Fibroblast of pulmonary artery (primary cell): ENCODE results near the gene FAF1.

Experiments used
- DNase-seq: peaks from one replicate; pipeline ENCODE4 v3.0.0-alpha.2; 2010; ENCODE audit warnings: low read depth
- H3K4me3 ChIP-seq: replicated peaks from 2 replicates; pipeline ENCODE4 v1.5.1; 2011; ENCODE audit warnings: low read depth, mild to moderate bottlenecking, control low read depth, low read length, moderate library complexity
- CTCF ChIP-seq: IDR thresholded peaks from 2 replicates; pipeline ENCODE4 v1.5.1; 2011; ENCODE audit warnings: mild to moderate bottlenecking, control low read depth, low read length, inconsistent platforms; ENCODE audit errors: missing control alignments

The FAF1 gene

DNA sequence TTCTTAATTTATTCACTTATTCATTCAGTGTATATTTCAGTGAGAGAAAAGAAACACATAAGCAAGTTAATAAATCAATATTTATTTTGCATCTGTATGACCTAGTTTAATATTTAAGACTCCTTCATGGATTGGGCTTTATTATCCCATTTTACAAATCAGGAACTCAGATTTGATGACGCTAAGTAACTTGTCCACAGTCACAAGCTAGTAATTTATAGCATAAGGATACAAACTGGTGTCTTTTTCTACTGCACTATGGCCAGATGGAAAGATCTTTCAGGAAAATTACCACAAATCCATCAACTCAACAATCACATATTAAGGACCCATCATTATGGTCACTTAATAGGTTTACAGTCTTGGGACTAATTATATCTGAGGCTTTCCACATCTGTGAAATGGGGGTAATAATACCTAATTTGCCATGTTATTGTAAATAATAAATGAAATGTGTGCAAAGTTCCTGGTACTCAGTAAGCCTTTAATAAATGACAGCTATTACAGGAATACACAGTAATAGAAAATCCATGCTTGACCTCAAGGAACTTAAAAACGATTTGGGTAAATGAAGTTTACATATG lies 23.2 kb upstream of the FAF1 start:
- TF ChIP-seq CTCF: no peak
- no peak for DNase-seq
- no peak overlapping the region for H3K4me3 ChIP-seq

- DNase-seq: no peak
- no peak overlapping the region for H3K4me3 ChIP-seq
- TF ChIP-seq CTCF: no peak
These were observed 22.5 kb upstream of the FAF1 start for GRCh38 chr1:50982611-50983010.

DNA sequence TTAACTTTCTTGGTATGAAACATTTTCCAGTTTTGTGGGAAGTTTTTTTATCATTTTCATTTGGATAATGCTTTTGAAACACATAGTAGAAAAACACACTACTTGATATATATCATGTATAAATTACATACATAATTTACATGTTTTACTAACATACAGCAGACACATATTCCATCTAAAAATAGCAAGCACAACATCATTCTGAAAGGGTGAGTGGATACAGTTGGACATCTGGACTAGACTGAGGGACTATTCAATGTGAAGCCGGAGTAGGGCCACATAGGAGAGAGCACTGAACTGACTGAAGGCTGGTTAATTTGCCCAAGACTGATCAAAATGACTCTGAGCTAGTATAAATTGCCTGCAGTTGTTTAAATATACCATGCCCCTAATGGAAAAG lies 21.7 kb upstream of the FAF1 start:
- no peak for DNase-seq
- TF ChIP-seq CTCF: no peak

DNA sequence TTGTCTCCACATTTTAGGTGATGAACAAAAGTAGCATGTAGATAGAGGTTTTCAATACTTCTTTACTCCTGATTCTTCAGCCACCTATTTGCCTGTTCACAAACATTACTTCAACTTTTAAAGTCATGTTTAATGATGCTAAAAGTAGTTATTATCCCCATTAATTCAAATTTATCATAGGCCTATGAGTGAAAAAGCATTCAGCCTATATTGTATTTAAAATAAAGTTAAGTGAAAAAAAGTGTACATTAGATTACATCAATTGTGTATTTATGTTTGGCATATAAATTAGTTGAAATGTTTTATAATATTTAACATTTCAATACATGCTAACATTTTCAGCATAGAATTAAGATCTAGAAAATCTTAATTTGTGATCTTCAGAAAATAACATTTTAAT lies 20.4 kb upstream of the FAF1 start:
- no peak for TF ChIP-seq CTCF
- no peak for DNase-seq
- H3K4me3 ChIP-seq: no peak overlapping the region

More for the DNA sequence above, 21.7 kb upstream of the FAF1 start:
- H3K4me3 ChIP-seq: no peak overlapping the region

DNA sequence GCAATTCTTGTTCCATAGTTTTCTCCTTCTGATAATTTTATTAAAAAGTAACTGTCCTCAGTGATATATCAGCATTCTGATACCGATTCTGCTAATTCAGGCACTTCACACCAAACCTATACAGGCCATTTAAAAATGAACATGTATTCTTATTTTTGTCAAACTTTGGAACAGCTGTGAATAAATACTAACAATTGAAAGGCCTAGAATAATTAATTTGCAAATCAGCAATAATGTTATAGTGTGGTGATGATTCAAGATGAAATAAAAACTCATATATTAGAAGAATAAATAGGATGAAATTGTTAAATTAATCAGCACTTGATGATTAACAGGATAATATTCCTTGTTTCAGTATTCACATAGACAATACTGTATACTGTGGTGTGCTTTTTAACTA lies 19.9 kb upstream of the FAF1 start:
- H3K4me3 ChIP-seq: no peak overlapping the region
- no peak for DNase-seq
- no peak for TF ChIP-seq CTCF

DNA sequence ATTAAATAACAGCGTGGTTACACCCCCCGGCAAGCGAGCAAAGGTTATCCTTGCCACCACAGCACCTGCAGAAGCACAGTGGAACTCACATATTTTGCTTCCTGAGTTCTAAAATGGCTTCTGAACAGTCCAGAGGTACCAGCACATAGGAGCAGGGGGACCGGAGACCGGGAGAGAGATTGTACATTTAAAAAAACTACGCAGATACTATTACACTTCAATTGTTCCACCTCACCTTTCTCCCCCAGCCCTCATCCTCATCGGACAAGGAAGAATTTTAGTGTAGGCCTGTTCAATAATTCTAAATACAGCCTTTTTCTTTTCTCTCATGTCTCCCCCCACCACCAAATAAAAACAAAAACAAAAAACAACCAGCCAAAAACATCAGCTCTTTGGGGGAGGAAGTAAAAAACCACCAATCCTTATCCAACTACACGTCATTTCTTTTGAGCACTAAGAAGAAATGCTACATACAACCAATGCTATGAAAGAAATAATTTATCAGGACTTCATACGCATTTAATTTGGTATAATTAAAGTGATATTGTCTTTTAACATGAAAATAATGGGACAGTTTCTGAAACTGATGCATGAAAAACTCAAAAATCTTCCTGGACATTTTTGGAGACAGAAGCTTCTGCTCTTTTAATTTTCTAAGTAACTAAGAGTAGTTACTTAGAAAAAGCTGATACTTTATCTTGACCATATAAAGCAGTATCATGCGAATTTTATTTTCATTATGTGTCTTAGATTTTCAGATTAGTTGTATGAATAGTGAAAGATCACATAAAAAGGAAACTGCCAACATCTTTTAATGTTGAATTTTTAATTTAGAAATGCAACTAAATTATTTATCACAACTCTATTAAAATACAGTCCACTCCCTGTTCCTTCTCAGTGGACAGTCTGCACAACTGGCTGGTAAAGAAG lies 19.1 kb upstream of the FAF1 start:
- H3K4me3 ChIP-seq: no peak overlapping the region
- DNase-seq: no peak

More for the DNA sequence above, 19.1 kb upstream of the FAF1 start:
- TF ChIP-seq CTCF: no peak
